K562 (cell line): ENCODE data around the gene RABGAP1.

ENCODE experiments used
- CHD4 ChIP-seq: fragments of 200-600 bp; sonication (generic); IDR thresholded peaks from 3 replicates; pipeline ENCODE4 v1.6.1; 2012; ENCODE audit warnings: low read depth, mild to moderate bottlenecking, mixed read lengths, low read length, inconsistent platforms; ENCODE audit not compliant: insufficient read depth, insufficient replicate concordance, poor library complexity, severe bottlenecking
- CREB1 ChIP-seq, 2 experiments: sonication (generic) in 1 of 2; formaldehyde crosslinking in 1 of 2; IDR thresholded peaks; 2 replicates each; pipeline versions ENCODE4 v1.6.1 to v1.8.0; 2012 to 2022; ENCODE audit warnings: inconsistent platforms in 1 of 2, mild to moderate bottlenecking in 1 of 2, missing genetic modification reagents in 1 of 2, moderate library complexity in 1 of 2
- EP300 ChIP-seq: IDR thresholded peaks from 2 replicates; pipeline ENCODE4 v1.6.1; 2012; ENCODE audit warnings: low read length, improper control_type of control experiment
- HCFC1 ChIP-seq: IDR thresholded peaks from 2 replicates; pipeline ENCODE4 v1.6.1; 2012; ENCODE audit warnings: low read depth, low read length, improper control_type of control experiment
- MXI1 ChIP-seq: IDR thresholded peaks from 2 replicates; pipeline ENCODE4 v1.6.1; 2011; ENCODE audit warnings: low read depth, mild to moderate bottlenecking, improper control_type of control experiment, low read length
- PCBP2 ChIP-seq: fragments of 200-400 bp; formaldehyde crosslinking; IDR thresholded peaks from 2 replicates; pipeline ENCODE4 v1.6.1; 2018; ENCODE audit warnings: low read length, low read depth, mild to moderate bottlenecking, moderate library complexity; ENCODE audit not compliant: poor library complexity, severe bottlenecking
- POLR2A ChIP-seq: fragments of 450-650 bp; conservative IDR thresholded peaks from 2 replicates; pipeline ENCODE4 v1.6.1; 2016
- STAG1 ChIP-seq: sonication (generic); formaldehyde crosslinking; IDR thresholded peaks from 2 replicates; pipeline ENCODE4 v1.5.0; 2020; ENCODE audit warnings: missing genetic modification reagents, borderline replicate concordance
- TF ChIP-seq, protein P1 (sequence below), 3 experiments: IDR thresholded peaks in 2 of 3; conservative IDR thresholded peaks in 1 of 3; 2 replicates each; pipeline ENCODE4 v1.5.1; 2011 to 2012; ENCODE audit warnings: low read length in 3 of 3, mild to moderate bottlenecking in 3 of 3, control low read depth in 2 of 3, improper control_type of control experiment in 1 of 3, inconsistent platforms in 1 of 3, low read depth in 1 of 3, mixed read lengths in 1 of 3, moderate library complexity in 1 of 3; ENCODE audit not compliant: insufficient read depth in 2 of 3
- TF ChIP-seq, protein P2 (sequence below): sonication (generic); formaldehyde crosslinking; IDR thresholded peaks from 2 replicates; pipeline ENCODE4 v1.9.0; 2022; ENCODE audit warnings: mild to moderate bottlenecking, missing genetic modification reagents

GRCh38 chr9:122929796-122930354 is 10.9 kb upstream of the RABGAP1 start:
- TF ChIP-seq, protein P1, sequence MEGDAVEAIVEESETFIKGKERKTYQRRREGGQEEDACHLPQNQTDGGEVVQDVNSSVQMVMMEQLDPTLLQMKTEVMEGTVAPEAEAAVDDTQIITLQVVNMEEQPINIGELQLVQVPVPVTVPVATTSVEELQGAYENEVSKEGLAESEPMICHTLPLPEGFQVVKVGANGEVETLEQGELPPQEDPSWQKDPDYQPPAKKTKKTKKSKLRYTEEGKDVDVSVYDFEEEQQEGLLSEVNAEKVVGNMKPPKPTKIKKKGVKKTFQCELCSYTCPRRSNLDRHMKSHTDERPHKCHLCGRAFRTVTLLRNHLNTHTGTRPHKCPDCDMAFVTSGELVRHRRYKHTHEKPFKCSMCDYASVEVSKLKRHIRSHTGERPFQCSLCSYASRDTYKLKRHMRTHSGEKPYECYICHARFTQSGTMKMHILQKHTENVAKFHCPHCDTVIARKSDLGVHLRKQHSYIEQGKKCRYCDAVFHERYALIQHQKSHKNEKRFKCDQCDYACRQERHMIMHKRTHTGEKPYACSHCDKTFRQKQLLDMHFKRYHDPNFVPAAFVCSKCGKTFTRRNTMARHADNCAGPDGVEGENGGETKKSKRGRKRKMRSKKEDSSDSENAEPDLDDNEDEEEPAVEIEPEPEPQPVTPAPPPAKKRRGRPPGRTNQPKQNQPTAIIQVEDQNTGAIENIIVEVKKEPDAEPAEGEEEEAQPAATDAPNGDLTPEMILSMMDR (IDR thresholded peaks at IDR 0.05 in 2 of 3, conservative IDR thresholded peaks at IDR 0.05 in 1 of 3; ENCODE audit: insufficient read depth in 2 of 3, low read depth in 1 of 3, low read length in 3 of 3), result no peak
- TF ChIP-seq CREB1 (IDR thresholded peaks at IDR 0.05) (no peak), CREB1 (CRISPR knock-in tag; IDR thresholded peaks at IDR 0.05) (no peak), PCBP2 (no peak), POLR2A (no peak), CHD4 (no peak), STAG1 (CRISPR knock-in tag) (no peak), MXI1 (no peak), HCFC1 (no peak), EP300 (no peak)
- TF ChIP-seq, protein P2, sequence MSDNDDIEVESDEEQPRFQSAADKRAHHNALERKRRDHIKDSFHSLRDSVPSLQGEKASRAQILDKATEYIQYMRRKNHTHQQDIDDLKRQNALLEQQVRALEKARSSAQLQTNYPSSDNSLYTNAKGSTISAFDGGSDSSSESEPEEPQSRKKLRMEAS (CRISPR knock-in tag), result no peak
